ENCODE results near the gene CTBP2.
A peak's percentile ranks its signal among the peaks of the same experiment; 100 is the strongest.

- TF ChIP-seq CTCF (IDR thresholded peaks at IDR 0.05) (peak; percentile 64 to 87 (median 85)), POLR2A (IDR thresholded peaks at IDR 0.05) (no peak)
Measured at GRCh38 chr10:125060826-125061556, 99.4 kb downstream of the CTBP2 start.

Data from right lobe of liver (tissue), 4 donors.